GM12891 (cell line): ENCODE measurements around the gene RNASE4. TPM values are rescaled to one million over a fixed set of nuclear protein-coding genes. Genes with fewer than 3 reads are reported as not detected.
"Not testable (repeated sequence)": the region's sequence is repeated elsewhere in the genome, so short reads cannot be mapped to it uniquely, and the experiment has no call there.

ENCODE experiments used
- DNase-seq: peaks from one replicate; pipeline ENCODE4 v3.0.0; 2011; ENCODE audit warnings: low spot score; ENCODE audit not compliant: insufficient read length
- FAIRE-seq: peaks from 2 replicates; lab custom pipeline; 2011; peaks lifted over from hg19 to GRCh38; lab: Jason Lieb, UNC
- PAX5 ChIP-seq: IDR thresholded peaks from 2 replicates; pipeline ENCODE4 v1.6.1; 2011; ENCODE audit warnings: low read length, moderate library complexity, mild to moderate bottlenecking; ENCODE audit not compliant: insufficient read depth, severe bottlenecking
- POLR2A ChIP-seq: IDR thresholded peaks from 2 replicates; pipeline ENCODE4 v1.6.1; 2011; ENCODE audit warnings: low read depth, low read length, control low read depth
- POLR2AphosphoS5 ChIP-seq: IDR thresholded peaks from 2 replicates; pipeline ENCODE4 v1.6.1; 2011; ENCODE audit warnings: low read depth, low read length, control low read depth
- POU2F2 ChIP-seq: IDR thresholded peaks from 2 replicates; pipeline ENCODE4 v1.6.1; 2011; ENCODE audit warnings: low read depth, mild to moderate bottlenecking, control low read depth, low read length, moderate library complexity
- SPI1 ChIP-seq: IDR thresholded peaks from 2 replicates; pipeline ENCODE4 v1.6.1; 2011; ENCODE audit warnings: low read depth, low read length, control low read depth
- TAF1 ChIP-seq: IDR thresholded peaks from 2 replicates; pipeline ENCODE4 v1.6.1; 2011; ENCODE audit warnings: low read depth, low read length, control low read depth
- polyA plus RNA-seq: library from polyadenylated mRNA; unstranded; fragments of >200 nt; gene quantifications from one replicate; pipeline ENCODE4 v1.2.1, GENCODE V29; 2012; ENCODE audit warnings: low read depth, missing spikeins, inconsistent platforms; ENCODE audit not compliant: missing spikeins

RNASE4 gene
- polyA plus RNA-seq, result 0.47 TPM

GRCh38 chr14:20683891-20684661, at the start of gene RNASE4:
RNASE4 (plus strand) TSS chr14:20684560; CDS start chr14:20699372, 14,812 bp downstream.
- DNase-seq (peak; percentile 50), FAIRE-seq (peak; percentile 75)

DNA sequence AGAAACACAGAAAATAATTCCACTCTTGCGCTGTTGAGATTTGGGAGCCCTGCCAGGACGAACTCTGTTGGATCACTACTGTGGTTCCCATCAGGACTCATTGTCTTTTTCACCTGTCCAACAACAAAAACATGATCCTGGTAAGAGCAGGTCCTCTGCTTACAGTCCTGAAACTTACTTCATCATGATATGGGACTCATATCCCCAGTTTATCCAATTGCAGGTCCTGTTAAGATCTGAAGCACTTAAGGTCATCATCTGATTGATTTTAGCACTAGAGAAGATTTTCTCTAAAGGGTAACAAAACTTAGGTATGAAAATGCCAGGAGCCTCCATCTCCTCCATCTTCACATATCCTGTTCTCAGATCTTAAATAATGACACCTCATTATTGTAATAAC, 42.8 kb upstream of the RNASE4 start, which contains the start of gene OR6S1:
Gene OR6S1, minus strand, starts transcription at position 101 of the 400 bp plus-strand sequence. Its CDS starts 0 bp downstream, at position 101.
- TF ChIP-seq POU2F2 (no peak), POLR2A (no peak), SPI1 (no peak), POLR2AphosphoS5 (no peak), TAF1 (no peak), PAX5 (no peak)
- FAIRE-seq, result no peak

More at GRCh38 chr14:20683891-20684661, at the start of gene RNASE4:
- TF ChIP-seq TAF1 (no peak), POU2F2 (peak; percentile 20; the same call in 1 of the 2 replicates)

GRCh38 chr14:20642182-20642581, 42.2 kb upstream of the RNASE4 start:
- FAIRE-seq, result no peak
- TF ChIP-seq POU2F2 (no peak), TAF1 (no peak), POLR2AphosphoS5 (no peak), POLR2A (no peak), SPI1 (no peak), PAX5 (no peak)
- DNase-seq, result no peak

More for the DNA sequence above, 42.8 kb upstream of the RNASE4 start, which contains the start of gene OR6S1:
- DNase-seq, result no peak

- DNase-seq, result not testable (repeated sequence)
These were observed 41.6 kb upstream of the RNASE4 start for GRCh38 chr14:20642755-20643154.

DNA sequence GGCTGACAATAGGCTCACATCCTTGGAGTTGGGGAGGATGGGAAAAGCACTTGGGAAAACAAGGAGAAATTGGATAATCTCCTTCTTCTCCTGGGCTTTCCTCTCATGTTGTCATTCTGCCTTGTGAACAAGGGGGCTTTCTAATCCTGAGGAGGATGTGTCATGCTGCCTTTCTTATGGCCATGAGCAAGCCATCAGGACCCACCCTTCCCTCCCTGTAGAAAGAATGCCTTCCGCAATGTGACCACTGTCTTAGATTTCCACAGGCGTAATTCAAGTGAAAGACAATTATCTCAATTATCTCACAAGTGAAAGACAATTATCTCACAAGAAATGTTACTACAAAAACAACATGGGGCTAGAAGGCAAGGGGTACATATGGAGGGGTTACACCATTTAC, 39.8 kb upstream of the RNASE4 start:
- FAIRE-seq (no peak), DNase-seq (no peak)
- TF ChIP-seq POU2F2, result no peak
- no peak for TF ChIP-seq POLR2AphosphoS5
- TF ChIP-seq SPI1, result no peak
- TF ChIP-seq PAX5, result no peak

More at GRCh38 chr14:20642755-20643154, 41.6 kb upstream of the RNASE4 start:
- FAIRE-seq, result not testable (repeated sequence)

DNA sequence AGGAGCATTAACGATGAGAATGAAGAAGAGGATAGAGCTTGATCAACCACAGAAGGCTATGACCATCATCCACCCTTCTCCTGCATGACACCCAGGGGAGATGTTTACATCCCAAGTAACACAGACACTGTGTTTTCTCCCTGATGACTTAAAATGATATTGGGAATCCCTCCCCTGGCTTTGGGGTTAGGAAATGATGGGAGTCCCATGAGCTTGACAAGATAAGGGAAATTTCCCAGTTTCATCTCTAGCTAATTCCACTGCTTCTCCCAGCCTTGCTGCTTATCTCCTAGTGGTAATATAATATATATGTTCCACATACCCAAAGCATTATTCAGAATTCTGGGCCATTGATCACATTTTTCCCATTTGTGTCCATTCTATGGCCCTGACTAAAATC, 38.9 kb upstream of the RNASE4 start:
- FAIRE-seq (no peak), DNase-seq (no peak)
- no peak for TF ChIP-seq TAF1
- TF ChIP-seq POU2F2, result no peak
- TF ChIP-seq SPI1, result no peak
- no peak for TF ChIP-seq POLR2A
- TF ChIP-seq PAX5, result no peak
- TF ChIP-seq POLR2AphosphoS5, result no peak

DNA sequence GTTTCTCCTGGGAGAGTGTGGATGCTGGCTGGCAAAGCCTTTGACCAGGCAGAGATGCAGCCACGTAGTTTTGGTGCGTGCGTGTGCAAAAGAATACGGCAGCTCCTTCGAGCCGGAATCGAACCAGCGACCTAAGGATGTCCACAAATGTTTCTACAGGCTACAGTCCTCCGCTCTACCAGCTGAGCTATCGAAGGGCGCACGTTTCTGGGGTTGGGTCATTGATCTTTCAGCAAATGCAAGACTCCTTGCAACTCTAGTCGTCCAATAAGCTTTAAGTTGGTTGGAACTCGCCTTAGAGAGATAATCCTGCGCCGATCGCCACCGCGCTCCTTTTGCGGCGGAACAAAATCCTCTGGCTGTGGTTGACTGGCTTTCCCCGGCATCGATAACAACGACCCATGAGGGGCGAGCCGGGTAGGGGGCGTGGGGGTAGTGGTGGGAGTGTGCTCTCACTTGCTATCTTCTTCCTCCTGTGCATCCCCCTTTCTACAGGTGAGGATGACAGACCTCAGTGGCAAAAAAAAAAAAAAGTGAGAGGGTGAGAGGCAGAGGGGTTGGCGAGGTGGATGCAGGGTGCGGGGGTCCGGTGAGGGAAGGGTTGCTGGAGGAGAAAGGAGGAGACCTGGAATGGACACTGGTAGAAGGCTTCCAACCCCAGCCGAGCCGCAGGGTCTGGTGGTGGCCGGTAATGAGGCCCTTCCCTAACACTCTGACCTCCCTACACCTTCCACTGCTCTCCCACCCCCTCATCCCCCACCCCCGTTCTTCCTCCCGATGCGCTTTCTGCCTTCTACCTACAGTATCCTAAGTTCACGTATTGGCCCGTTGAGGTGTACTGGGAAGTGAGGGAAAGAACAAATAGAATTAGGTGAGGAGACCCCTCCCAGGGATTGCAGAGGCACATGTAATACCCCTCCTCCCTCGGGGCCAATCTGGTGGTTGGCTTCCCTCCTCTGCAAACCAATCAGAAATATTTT, 31.1 kb upstream of the RNASE4 start:
- DNase-seq, result no peak
- peak; percentile 87 for FAIRE-seq
- no peak for TF ChIP-seq POLR2AphosphoS5
- TF ChIP-seq TAF1, result no peak
- TF ChIP-seq POU2F2, result no peak
- no peak for TF ChIP-seq PAX5
- TF ChIP-seq POLR2A, result no peak

DNA sequence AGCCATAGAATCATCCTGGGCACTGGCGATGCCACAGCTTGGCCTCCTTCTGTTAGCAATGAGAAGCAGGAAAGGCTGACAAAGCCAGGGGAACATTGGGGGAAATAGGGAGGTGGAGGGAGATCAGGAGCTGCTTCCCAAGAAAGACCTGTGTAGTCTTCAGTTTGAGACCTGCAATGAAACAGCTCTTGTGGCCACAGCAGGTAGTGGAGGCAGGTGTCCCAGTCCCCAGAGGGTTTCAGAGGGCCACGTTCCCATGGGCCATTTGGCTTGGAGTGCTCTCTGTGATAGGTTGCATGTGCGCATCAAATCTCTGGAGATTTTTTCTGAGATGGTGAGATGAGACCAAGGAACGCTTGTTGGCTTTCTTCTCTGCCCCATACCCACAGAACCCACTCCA, 28.5 kb upstream of the RNASE4 start:
- DNase-seq, result no peak
- FAIRE-seq, result no peak
- TF ChIP-seq POLR2A, result no peak
- TF ChIP-seq TAF1, result no peak
- no peak for TF ChIP-seq SPI1
- no peak for TF ChIP-seq POU2F2
- TF ChIP-seq POLR2AphosphoS5, result no peak
- TF ChIP-seq PAX5, result no peak

DNA sequence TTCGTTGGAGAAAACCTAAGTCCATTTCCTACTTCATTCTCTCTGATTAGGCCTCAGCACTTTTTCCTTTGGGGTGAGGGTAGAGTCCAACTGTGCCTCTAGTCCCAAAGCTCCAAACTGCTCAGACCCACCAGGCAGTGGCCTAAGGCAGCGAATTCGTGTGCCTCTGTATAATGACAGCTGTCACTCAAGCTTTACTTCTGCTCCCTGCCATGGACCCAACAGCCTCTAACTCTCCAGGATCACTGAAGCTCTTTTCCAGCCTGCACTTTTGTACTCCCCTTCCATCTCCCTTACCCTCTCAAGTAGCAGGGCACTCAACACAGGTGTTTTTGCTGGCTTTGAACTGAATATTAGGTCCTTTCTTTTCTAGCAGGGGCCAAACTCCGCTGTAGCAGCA, 28.1 kb upstream of the RNASE4 start:
- FAIRE-seq, result no peak
- TF ChIP-seq POU2F2 (no peak), POLR2AphosphoS5 (no peak), TAF1 (no peak), POLR2A (no peak)

More for the DNA sequence above, 28.1 kb upstream of the RNASE4 start:
- DNase-seq, result no peak
